HG03103 (cell line): ENCODE measurements around the gene HEATR5A.
"Not testable (repeated sequence)": the region's sequence is repeated elsewhere in the genome, so short reads cannot be mapped to it uniquely, and the experiment has no call there.

Experiments
- ATAC-seq: cut with Tn5 transposase; IDR thresholded peaks from one replicate; pipeline ENCODE4 v1.9.1; 2021; ENCODE audit warnings: low read depth; ENCODE audit not compliant: unreplicated experiment

The HEATR5A gene

DNA sequence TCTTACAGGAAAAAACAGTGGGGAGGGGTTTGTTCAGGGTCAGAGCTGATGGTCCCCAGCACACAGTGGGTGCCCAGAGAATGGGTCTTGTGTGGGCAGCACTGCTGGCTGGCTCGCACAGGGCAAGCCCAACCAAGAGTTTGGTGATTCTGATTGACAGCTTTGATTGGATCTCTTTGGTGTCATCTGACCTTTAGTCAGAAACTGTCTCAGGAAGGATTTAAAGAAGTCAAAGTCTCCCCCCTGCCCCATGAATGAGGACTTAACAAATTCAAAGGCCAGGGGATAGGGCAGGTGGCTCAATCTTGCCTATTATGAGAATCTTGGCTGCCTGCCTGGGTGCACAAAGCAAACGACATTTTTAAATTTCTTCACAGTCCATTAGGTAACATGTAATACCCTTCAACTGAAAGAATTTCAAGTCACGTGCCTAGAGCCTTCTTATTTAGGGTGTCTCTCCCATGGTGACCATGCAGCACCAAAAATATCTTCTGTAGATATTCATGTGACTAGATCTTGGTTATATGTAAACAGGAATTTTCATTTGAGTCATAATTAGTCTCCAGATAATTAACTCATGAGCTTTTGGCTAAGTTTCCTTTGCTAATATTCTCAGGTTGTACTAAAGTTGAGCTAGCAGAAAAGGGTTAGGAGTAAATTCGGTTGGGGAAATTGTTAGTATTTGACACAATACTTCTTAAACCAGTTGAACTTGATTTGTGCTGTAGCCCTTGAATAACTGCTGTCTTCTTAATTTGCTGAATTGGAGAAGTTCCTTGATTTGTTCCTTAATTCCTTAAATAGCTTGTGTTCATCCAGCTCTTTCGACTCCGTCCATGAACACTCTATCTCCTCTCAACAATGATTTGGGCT, 158.3 kb downstream of the HEATR5A start:
- ATAC-seq, result no peak

- no peak for ATAC-seq
Measured at GRCh38 chr14:31261523-31261858, 158.9 kb downstream of the HEATR5A start.

- ATAC-seq, result not testable (repeated sequence)
Measured at GRCh38 chr14:31259040-31259435, 161.3 kb downstream of the HEATR5A start.

GRCh38 chr14:31258427-31259039, 161.8 kb downstream of the HEATR5A start:
- ATAC-seq, result no peak

- not testable (repeated sequence) for ATAC-seq
Measured at GRCh38 chr14:31257554-31258426, 162.6 kb downstream of the HEATR5A start.

GRCh38 chr14:31257244-31257553, 163.2 kb downstream of the HEATR5A start:
- ATAC-seq, result no peak

- ATAC-seq, result no peak
Measured at GRCh38 chr14:31256534-31257243, 163.7 kb downstream of the HEATR5A start.

DNA sequence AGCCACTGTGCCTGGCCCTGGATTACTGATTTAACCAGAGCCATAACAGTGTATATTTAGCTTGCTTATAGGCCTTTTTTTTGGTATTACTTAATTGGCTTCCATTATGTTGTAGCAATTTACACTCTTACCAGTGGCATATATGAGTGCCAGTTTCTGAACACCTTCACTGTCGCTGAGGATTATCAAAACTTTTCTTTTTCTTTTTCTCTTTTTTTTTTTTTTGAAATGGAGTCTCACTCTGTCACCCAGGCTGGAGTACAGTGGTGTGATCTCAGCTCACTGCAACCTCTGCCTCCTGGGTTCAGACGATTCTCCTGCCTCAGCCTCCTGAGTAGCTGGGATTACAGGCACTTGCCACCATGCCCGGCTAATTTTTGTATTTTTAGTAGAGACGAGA, 164.4 kb downstream of the HEATR5A start:
- not testable (repeated sequence) for ATAC-seq

DNA sequence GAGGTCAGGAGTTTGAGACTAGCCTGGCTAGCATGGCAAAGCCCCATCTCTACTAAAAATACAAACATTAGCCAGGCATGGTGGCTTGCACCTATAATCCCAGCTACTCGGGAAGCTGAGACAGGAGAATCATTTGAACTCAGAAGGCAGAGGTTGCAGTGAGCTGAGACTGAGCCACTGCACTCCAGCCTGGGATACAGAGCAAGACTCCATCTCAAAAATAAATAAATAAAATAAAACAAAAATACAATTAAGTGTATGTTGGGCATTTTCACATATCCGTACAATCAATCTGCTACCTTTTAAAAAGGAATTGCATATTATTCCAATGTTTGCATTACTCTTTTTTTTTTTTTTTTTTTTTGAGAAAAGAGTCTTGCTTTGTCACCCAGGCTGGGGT, 165.1 kb downstream of the HEATR5A start:
- no peak for ATAC-seq

DNA sequence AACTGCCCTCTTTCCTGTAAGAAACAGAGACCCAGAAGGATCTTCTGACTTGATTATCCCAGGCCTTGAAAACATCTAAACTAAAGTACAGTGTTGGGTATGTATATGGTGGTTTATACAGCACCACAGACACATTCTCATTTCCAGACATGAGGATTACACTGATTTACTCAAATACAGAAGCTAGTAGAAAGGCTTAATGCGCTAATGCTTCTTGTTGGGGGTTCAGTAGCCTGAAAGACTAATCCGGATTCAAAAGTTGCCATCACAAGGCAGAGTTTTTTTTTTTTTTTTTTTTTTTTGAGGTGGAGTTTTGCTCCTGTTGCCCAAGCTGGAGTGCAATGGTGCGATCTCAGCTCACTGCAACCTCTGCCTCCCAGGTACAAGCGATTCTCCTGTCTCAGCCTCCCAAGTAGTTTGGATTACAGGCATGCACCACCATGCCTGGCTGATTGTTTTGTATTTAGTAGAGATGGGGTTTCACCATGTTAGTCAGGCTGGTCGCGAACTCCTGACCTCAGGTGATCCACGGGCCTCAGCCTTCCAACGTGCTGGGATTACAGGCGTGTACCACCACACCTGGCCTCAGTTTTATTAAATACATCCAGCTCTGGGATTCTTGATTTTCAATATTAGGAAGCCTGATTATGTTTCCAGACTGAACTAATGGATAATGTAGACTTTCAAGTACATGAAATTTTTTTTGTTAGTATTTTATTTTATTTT, 166.4 kb downstream of the HEATR5A start:
- ATAC-seq, result no peak

- no peak for ATAC-seq
Measured at GRCh38 chr14:31252865-31253264, 167.5 kb downstream of the HEATR5A start.

DNA sequence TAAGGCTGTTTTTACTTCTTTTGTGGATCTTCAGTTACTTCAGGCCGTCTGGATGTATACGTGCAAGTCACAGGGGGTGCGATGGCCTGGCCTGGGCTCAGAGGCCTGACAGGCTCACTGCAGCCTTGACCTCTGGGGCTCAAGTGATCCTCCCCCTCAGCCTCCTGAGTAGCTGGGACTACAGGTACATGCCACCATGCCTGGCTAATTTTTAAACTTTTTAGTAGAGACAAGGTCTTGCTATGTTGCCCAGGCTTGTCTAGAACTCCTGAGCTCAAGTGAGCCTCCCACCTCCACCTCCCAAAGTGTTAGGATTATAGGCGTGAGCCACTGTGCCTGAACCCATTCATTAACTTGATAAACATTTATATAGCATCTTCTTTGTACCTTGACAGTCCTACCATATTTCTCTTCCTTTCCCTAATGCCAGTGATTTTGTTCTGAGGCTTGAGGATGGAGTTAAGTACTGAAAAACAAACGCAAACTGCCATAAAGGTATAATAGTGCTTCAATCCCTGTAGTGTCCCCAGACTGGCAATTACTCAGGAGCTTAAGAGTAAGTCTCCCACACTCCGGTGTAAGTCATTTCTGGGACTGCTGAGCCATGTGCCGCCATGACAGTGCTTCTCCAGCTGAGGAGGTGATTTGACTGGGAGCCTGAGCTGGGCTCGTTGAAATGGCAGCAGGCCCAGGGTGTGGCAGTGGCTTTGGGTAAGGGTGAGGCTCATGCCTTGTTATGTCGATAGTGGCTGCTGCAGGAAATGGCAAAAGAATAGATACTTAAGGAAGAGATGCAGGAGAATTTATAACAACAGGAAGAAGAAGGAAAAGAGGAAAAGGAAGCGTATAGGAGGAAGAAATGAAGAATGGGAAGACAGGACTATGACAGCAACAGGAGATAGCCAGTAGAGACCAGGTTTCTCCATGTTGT, 169.1 kb downstream of the HEATR5A start:
- ATAC-seq, result no peak

GRCh38 chr14:31244626-31245025, 175.7 kb downstream of the HEATR5A start:
- no peak for ATAC-seq

DNA sequence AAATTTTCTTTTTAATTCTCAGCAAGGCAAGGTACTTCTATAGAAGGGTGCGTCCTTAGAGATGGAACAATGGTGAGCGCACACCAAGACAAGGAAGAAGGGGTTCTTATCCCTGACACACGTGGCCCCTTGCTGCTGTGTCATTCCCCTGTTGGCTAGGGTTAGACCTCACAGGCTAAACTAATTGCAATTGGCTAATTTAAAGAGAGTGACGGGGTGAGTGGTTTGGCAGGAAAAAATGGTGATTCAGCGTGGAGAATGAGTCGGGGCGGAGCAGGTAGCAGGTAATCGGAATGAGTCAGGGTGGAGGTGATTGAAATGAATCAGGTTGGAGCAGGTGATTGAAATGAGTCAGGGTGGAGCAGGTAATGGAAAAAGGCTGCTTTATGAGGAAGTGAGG, 176.5 kb downstream of the HEATR5A start:
- ATAC-seq, result no peak

DNA sequence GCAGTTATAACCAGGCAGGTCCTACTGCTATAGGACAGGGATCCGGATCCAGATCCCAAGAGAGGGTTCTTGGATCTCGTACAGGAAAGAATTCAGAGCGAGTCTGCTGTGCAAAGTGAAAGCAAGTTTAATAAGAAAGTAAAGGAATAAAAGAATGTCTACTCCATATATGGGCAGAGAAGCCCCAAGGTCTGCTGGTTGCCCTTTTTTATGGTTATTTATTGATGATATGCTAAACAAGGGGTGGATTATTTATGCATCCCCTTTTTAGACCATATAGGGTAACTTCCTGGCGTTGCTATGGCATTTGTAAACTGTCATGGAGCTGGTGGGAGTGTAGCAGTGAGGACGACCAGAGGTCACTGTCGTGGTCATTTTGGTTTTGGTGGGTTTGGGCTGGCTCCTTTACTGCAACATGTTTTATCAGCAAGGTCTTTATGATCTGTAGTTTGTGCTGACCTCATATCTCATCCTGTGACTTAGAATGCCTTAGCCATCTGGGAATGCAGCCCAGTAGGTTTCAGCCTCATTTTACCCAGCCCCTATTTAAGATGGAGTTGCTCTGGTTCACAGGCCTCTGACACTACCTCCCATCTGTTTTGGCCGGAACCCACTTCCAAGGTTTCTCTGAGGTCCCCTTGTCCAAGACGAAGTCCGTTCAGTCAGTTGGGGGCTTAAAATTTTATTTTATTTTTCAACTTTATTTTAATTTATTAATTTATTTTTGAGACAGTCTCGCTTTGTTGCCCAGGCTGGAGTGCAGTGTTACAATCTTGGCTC, 178.0 kb downstream of the HEATR5A start:
- ATAC-seq, result not testable (repeated sequence)
